KOPT-K1 (cell line): ENCODE results near the gene SIK3.

Experiments
- H3K27ac ChIP-seq: fragments of 200-600 bp; sonication (generic); 2 replicates; pipeline ENCODE4 v1.5.1; 2016; ENCODE audit warnings: antibody characterized with exemption, mild to moderate bottlenecking, low read depth, low read length; ENCODE audit not compliant: poor library complexity, severe bottlenecking
- H3K36me3 ChIP-seq: fragments of 200-600 bp; sonication (generic); 2 replicates; pipeline ENCODE4 v1.5.1; 2017; ENCODE audit warnings: antibody characterized with exemption, mild to moderate bottlenecking, low read length, moderate library complexity; ENCODE audit not compliant: insufficient read depth
- H3K9me3 ChIP-seq: fragments of 200-600 bp; sonication (generic); 2 replicates; pipeline ENCODE4 v1.5.1; 2017; ENCODE audit warnings: antibody characterized with exemption, low read length, mild to moderate bottlenecking; ENCODE audit not compliant: insufficient read depth, poor library complexity, severe bottlenecking

The SIK3 gene

DNA sequence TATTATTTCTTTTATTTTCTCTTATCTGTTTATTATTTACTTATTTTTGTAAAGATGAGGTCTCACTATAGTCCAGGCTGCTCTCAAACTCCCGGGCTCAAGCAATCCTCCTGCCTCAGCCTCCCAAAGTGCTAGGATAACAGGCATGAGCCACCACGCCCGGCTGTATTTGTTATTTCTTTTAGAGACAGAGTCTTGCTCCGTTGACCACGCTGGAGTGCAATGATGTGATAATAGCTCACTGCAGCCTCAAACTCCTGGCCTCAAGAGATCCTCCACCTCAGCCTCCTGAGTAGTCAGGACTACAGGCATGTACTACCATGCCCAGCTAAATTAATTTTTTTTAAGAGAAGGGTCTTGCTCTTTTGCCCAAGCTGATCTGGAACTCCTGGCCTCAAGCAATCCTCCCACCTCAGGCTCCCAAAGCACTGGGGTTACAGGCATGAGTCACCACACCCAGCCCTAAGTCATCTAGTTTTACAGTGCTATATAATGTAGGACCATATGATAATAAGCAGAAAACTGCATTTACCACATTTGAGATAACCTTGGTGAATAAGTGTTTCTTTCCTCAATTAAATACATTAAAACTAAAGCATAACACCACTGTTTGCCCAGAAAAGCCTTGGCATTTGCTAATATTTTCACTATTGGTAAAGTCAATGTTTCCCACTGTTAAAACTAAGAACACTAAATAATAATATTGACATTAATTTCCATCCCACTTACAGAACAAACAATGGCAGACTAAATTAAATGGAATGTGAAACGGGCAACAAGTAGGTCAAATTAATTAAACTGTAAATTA, 127.5 kb downstream of the SIK3 start:
- H3K36me3 ChIP-seq = no peaks in the 10 kb centered on the region

DNA sequence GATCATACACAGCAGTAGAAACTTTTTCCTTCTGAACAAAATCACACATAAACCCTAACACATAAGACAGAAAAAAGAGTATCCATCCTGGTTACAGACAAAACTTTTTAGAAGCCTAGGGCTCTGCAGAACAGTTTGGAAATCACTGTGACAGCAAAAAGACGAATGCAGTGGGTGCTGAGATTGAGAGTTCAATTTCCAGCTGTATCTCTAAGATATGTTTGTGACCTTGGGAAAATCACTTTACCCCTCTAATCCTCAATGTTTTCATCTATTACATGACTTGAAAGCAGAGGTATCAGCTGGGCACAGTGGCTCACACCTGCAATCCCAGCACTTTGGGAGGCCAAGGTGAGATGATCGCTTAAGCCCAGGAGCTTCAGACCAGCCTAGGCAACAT, 128.5 kb downstream of the SIK3 start:
- no peaks in the 10 kb centered on the region for H3K36me3 ChIP-seq
- H3K9me3 ChIP-seq = no peaks in the 10 kb centered on the region
- H3K27ac ChIP-seq = no peak overlapping the region

More for the DNA sequence above, 127.5 kb downstream of the SIK3 start:
- H3K9me3 ChIP-seq = no peaks in the 10 kb centered on the region
- no peak overlapping the region for H3K27ac ChIP-seq

DNA sequence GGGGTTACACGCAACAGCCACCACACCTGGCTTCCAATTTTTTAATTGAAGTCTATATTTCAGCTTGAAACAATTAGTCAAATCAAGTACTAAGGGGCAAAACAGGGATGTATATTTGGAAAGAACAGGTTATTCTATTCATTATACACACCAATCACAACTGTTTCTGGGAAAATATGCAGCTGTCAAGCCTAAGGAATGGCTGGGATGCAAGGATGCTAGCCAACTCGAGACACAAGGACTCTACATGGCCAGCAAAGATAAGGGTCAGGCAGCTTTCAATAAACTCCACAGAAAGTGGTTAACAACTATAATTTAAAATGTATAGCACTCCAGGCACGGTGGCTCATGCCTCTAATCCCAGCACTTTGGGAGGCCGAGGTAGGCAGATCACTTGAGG, 134.0 kb downstream of the SIK3 start:
- no peaks in the 10 kb centered on the region for H3K9me3 ChIP-seq
- no peak overlapping the region for H3K27ac ChIP-seq
- H3K36me3 ChIP-seq = no peaks in the 10 kb centered on the region

DNA sequence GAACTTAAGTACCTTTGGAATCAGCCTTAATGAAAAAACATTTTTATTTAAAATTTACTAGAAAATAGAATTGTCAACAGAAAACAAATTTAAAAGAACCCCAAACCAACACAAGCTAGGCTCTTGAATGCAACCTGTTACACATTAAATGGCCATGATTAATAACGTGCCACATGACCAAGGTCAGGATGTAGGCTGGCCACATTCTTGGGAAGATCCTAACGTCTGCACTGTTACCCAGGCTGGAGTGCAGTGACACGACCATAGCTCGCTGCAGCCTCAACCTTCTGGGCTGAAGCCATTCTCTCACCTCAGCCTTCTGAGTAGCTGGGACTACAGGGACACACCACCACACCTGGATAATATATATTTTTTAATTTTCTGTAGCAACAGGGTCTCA, 134.4 kb downstream of the SIK3 start:
- H3K9me3 ChIP-seq = no peaks in the 10 kb centered on the region
- H3K27ac ChIP-seq = no peak overlapping the region
- no peaks in the 10 kb centered on the region for H3K36me3 ChIP-seq

DNA sequence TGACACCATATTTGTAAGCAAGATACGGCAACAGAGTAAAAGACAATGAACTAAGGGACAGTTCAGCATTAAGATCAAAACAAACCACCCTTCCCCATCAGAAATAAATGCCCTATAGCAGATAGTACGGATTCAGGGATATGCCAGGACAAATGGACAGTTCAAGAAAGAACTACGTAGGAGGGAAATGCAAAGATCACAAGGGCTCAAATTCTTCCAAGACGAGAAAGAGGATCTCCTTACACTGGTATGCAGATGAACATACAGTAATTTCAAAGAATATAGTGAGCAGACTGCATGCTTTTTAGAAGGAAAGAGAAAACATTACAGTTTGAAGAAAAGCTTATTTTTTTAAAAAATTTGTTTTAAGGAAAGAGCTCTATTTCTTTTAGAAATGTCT, 136.1 kb downstream of the SIK3 start:
- H3K27ac ChIP-seq = no peak overlapping the region
- no peaks in the 10 kb centered on the region for H3K9me3 ChIP-seq
- no peaks in the 10 kb centered on the region for H3K36me3 ChIP-seq

DNA sequence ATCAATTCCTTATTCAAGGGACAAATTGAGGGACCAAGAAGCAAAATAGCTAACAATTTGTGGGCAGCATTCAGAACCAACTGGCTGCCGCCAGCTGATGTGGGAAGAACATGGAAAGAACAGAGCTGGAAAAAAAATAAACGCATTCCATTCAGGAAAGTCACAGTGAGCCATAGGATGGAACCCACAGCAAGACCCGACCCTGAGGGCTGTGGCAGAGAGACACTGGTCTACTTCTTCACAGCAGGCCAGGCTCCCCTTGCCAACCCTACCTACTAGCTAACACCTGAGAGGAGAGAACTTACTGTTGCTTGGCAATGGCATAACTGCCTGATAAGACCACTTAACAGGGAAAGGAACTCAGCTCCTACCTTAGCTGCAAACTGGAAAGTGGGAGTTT, 137.3 kb downstream of the SIK3 start:
- no peak overlapping the region for H3K27ac ChIP-seq
- H3K9me3 ChIP-seq = no peaks in the 10 kb centered on the region
- no peaks in the 10 kb centered on the region for H3K36me3 ChIP-seq

DNA sequence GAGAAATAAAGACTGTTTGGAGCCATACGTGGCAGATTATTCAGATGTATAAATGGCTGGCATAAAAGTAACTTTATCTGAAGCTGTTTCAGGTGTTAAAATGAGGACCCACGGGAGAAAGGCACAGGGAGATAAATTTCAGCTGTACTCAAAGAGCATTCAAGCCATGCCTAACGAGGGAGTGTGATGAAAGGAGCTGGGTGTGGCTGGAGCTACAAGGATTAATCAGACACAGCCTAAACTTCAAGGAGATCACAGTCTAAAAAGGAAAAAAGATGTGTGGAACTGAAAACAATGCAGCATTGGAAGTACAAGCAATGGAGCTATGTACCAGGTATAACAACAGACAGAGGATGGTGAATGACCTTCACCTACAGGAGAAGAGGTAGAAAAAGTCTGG, 140.0 kb downstream of the SIK3 start:
- Histone ChIP-seq H3K36me3 (no peaks in the 10 kb centered on the region), H3K9me3 (no peaks in the 10 kb centered on the region), H3K27ac (no peak overlapping the region)

DNA sequence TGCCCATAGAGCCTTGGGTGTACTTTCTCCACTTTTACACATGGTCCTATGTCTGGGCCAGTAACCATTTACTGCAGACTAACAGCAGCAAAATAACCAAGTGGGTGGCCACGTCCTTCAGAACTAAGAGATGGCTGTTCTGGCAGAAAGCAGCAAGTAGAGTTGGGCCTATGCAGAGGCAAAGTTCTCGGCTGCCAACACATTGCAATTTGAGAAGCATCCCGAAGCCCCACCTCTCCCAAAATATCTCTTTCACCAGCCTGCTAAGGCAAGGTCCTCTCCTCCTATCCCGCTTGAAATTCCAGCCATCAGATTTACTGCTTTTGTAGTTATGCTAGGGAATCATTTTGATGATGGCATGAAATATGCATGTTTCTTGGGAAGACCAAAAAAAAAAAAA, 142.3 kb downstream of the SIK3 start:
- no peaks in the 10 kb centered on the region for H3K9me3 ChIP-seq
- no peaks in the 10 kb centered on the region for H3K36me3 ChIP-seq
- H3K27ac ChIP-seq = peak overlapping the region; percentile 44

DNA sequence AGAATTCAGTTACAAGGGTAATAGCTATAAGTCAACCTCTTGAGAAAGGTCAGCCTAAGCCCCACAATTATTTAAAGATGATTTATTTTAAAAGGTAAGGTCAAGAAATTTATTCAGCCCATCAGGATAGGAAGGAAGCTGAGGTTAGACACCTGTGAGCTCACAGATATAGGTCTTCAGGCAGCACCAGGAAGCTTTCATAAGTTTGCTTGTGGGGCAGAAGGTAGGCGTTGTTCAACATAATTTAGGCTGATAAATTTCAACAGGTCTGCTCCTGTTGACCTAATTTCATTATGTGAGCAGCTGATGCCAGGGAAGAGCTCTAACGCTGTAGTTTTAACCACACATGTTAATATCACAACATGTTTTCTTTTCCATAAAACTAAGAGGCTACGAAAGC, 142.7 kb downstream of the SIK3 start:
- peaks cover 1% of the 10 kb centered on the region for H3K36me3 ChIP-seq
- H3K9me3 ChIP-seq = no peaks in the 10 kb centered on the region
- peak overlapping the region; percentile 44 for H3K27ac ChIP-seq

DNA sequence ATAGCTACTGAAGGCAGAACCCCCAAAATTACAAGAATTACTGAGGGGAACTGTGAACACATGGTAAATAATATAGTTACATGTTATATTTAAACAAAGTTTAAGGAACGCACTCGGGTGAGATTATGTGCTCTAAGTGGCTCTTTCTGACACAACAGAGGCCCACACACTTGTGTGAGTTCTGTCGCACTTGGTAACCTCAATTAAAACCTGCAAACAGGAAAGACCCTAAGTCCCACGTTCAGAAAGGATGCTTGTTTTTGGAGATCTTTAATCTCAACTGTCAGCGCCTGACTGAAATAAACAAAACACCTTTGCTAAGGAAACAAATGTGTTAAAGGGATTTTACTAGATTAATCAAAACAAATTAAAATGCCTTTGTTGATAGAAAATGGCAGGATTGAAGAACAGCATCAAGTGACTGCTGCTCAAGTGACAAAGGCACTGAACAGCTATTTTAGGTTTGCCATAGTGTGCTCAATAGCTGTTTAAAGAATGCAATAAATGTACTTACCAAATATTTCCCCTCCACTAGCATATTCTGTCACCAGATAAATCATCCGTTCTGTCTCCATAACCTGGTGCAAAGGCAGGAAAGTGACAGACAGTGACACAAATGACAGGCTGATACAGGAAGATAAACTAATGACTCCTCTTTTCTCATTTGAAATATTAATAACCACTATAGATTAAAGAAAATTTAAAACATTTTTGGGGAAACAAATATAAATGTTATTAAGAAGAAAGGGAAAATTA, 144.5 kb downstream of the SIK3 start:
- peaks cover 10% of the 10 kb centered on the region for H3K36me3 ChIP-seq
- H3K27ac ChIP-seq = peak overlapping the region; percentile 36
- H3K9me3 ChIP-seq = no peaks in the 10 kb centered on the region

DNA sequence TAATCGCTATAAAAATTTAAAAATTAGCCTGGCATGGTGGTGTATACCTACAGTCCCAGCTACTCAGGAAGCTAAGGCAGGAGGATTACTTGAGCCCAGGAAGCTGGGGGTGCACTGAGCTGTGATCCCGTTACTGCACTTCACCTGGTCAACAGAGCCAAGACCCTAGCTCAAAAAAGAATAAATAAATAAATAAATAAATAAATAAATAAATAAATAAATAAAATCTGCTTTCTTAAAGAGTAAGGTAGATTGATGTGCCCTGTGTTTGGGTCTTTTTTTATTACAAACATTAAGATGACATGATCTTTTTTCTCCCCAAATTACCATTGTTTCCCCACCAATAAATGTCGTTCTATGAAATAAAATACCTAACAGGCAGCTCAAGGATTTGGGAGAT, 146.5 kb downstream of the SIK3 start:
- peaks cover 10% of the 10 kb centered on the region for H3K36me3 ChIP-seq
- no peak overlapping the region for H3K27ac ChIP-seq
- no peaks in the 10 kb centered on the region for H3K9me3 ChIP-seq

DNA sequence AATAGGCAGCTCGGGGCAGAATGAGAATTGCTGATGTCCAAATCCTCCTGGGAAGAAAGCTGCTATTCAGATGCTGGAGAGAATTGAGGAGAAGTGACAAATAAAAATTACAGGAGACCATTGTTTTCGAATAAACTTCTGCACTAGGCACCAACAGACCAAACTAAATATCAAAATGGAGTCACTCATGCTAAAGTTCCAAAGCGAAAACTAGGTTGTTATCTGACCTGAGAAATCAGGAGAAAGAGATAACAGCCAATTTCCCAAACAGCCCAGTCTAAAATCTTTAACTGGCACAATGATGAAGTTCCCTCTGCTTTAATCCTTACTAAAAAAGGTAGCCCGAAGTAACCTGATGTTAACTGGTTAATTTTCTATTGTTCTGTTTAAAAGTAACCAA, 148.0 kb downstream of the SIK3 start:
- Histone ChIP-seq H3K27ac (no peak overlapping the region), H3K9me3 (no peaks in the 10 kb centered on the region), H3K36me3 (peaks cover 10% of the 10 kb centered on the region)

DNA sequence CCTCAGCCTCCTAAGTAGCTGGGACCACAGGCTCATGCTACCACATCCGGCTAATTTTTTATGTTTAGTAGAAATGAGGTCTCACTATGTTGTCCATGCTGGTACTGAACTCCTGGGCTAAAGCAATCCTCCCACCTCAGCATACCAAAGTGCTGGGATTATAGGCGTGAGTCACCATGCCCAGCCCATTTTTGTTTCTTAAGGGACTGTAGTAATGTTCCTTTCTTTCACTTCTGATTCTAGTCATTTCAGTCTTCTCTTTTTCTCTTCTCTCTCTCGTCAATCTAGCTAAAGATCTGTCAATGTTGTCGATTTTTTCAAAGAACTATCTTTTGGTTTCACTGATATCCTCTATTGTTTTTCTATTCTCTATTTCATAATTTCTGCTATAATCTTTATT, 149.8 kb downstream of the SIK3 start:
- Histone ChIP-seq H3K27ac (no peak overlapping the region), H3K36me3 (peaks cover 10% of the 10 kb centered on the region), H3K9me3 (no peaks in the 10 kb centered on the region)

DNA sequence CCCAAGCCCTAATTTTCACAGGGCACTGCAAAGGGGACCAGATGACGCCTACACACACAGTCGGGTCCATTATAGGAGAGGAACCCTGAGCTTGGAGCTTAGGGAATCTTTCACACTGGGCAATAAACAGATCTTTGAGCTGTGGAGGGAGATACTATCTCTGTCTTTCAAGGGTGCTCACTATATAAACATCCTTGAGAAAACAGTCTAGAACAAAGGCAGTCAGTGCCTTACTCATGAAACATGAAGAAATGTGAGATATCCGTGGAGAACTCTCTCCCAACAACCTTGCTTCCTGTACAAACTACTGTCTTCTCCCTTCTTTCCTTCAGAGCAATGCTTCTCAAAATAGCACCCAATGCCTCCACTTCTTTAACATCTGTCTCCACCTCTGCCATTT, 151.8 kb downstream of the SIK3 start:
- Histone ChIP-seq H3K27ac (no peak overlapping the region), H3K36me3 (peaks cover 10% of the 10 kb centered on the region), H3K9me3 (no peaks in the 10 kb centered on the region)

DNA sequence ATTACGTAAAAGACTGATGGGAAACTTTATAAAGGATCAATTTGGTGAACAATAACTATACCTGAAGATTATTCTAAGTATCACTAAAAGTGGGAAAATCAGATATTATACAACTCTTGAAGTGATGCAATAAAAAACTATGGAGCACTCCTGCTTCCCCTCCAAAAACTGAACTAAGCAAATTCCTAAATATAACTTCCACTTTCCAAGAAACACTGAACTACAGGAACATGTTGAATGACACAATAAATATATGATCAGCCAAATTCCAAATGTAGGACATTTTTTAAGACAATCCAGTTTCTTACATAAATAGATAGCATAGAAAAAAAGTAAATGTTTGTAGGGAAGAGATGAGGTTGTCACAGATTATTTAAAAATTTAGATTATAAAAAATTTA, 158.7 kb downstream of the SIK3 start:
- Histone ChIP-seq H3K27ac (no peak overlapping the region), H3K9me3 (no peaks in the 10 kb centered on the region), H3K36me3 (no peaks in the 10 kb centered on the region)
